ENCODE results near the gene HYDIN.

The HYDIN gene

DNA sequence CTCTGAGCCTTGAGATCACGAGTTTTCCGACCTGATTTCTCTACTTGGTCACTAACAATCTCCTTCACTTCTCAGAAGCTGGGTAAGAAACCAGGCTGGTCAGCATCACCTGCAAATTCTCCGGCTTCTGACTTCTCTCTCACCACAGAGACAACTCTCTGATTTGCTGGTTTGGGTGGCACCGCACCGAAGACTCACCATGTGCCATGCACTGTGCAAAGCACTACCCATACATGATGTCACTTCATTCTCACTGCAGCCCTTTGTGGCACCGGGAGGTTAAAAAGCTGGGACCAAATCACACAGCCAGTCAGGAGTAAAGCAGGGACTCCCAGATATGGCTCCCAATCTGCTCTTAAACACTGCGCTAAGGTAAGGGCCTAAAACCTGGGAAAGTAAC lies 430.2 kb downstream of the HYDIN start:
- Histone ChIP-seq H3K4me3 (ENCODE audit: low read length) (peak overlapping the region; percentile 97), H3K27ac (ENCODE audit: low read length) (peak overlapping the region; percentile 13; the same call in 1 of the 2 replicates), H3K9ac (ENCODE audit: low read length) (peak overlapping the region; percentile 81), H3K36me3 (replicated peaks; ENCODE audit: low read depth, low read length) (peaks cover 6% of the 10 kb centered on the region), H3K4me2 (ENCODE audit: low read length) (peak overlapping the region; percentile 94), H2AFZ (ENCODE audit: low read depth, low read length) (peak overlapping the region; percentile 89; the same call in 1 of the 2 replicates), H3K79me2 (ENCODE audit: low read length) (peaks cover 54% of the 10 kb centered on the region), H4K20me1 (ENCODE audit: insufficient read depth, low read length) (peaks cover 7% of the 10 kb centered on the region; the same call in 1 of the 2 replicates), H3K9me3 (ENCODE audit: insufficient read depth, low read length) (peaks cover 21% of the 10 kb centered on the region; the same call in 1 of the 2 replicates), H3K27me3 (ENCODE audit: low read depth, low read length) (no peaks in the 10 kb centered on the region), H3K4me1 (ENCODE audit: low read length) (peaks cover 30% of the 10 kb centered on the region)
- TF ChIP-seq, protein P1, sequence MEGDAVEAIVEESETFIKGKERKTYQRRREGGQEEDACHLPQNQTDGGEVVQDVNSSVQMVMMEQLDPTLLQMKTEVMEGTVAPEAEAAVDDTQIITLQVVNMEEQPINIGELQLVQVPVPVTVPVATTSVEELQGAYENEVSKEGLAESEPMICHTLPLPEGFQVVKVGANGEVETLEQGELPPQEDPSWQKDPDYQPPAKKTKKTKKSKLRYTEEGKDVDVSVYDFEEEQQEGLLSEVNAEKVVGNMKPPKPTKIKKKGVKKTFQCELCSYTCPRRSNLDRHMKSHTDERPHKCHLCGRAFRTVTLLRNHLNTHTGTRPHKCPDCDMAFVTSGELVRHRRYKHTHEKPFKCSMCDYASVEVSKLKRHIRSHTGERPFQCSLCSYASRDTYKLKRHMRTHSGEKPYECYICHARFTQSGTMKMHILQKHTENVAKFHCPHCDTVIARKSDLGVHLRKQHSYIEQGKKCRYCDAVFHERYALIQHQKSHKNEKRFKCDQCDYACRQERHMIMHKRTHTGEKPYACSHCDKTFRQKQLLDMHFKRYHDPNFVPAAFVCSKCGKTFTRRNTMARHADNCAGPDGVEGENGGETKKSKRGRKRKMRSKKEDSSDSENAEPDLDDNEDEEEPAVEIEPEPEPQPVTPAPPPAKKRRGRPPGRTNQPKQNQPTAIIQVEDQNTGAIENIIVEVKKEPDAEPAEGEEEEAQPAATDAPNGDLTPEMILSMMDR (IDR thresholded peaks at IDR 0.05; ENCODE audit: low read depth, low read length): no peak
- no peak for TF ChIP-seq EZH2phosphoT487 (IDR thresholded peaks at IDR 0.05; ENCODE audit: low read depth)

DNA sequence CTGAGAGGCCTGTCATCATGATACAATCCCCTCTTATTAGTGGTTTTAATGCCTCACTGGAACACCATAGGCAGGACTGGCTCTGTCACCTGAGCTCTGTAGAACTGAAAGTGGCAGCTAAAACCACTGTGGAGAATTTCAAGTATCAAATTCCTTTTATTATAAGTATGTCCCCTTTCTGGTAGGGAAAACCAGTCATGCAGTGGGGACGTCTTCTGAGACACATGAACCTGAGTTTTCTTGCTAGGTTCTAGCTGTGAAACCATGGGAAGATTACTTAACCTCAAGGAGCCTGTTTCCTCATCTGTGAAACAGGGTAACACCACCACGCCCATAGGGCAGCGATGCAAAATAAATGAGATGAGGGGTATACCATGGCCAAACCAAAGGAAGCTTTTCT lies 434.2 kb downstream of the HYDIN start:
- H3K79me2 ChIP-seq (ENCODE audit: low read length): peaks cover 94% of the 10 kb centered on the region
- TF ChIP-seq, protein P1 (IDR thresholded peaks at IDR 0.05; ENCODE audit: low read depth, low read length): no peak
- TF ChIP-seq EZH2phosphoT487 (IDR thresholded peaks at IDR 0.05; ENCODE audit: low read depth): no peak
- no peak overlapping the region for H3K4me3 ChIP-seq (ENCODE audit: low read length)
- H3K36me3 ChIP-seq (replicated peaks; ENCODE audit: low read depth, low read length): peaks cover 8% of the 10 kb centered on the region
- peaks cover 24% of the 10 kb centered on the region; the same call in 1 of the 2 replicates for H4K20me1 ChIP-seq (ENCODE audit: insufficient read depth, low read length)
- peak overlapping the region; percentile 47; the same call in 1 of the 2 replicates for H3K4me2 ChIP-seq (ENCODE audit: low read length)
- no peak overlapping the region for H2AFZ ChIP-seq (ENCODE audit: low read depth, low read length)
- no peak overlapping the region for H3K27ac ChIP-seq (ENCODE audit: low read length)
- peaks cover 66% of the 10 kb centered on the region for H3K4me1 ChIP-seq (ENCODE audit: low read length)
- H3K27me3 ChIP-seq (ENCODE audit: low read depth, low read length): no peaks in the 10 kb centered on the region
- no peak overlapping the region for H3K9ac ChIP-seq (ENCODE audit: low read length)
- H3K9me3 ChIP-seq (ENCODE audit: insufficient read depth, low read length): no peaks in the 10 kb centered on the region

DNA sequence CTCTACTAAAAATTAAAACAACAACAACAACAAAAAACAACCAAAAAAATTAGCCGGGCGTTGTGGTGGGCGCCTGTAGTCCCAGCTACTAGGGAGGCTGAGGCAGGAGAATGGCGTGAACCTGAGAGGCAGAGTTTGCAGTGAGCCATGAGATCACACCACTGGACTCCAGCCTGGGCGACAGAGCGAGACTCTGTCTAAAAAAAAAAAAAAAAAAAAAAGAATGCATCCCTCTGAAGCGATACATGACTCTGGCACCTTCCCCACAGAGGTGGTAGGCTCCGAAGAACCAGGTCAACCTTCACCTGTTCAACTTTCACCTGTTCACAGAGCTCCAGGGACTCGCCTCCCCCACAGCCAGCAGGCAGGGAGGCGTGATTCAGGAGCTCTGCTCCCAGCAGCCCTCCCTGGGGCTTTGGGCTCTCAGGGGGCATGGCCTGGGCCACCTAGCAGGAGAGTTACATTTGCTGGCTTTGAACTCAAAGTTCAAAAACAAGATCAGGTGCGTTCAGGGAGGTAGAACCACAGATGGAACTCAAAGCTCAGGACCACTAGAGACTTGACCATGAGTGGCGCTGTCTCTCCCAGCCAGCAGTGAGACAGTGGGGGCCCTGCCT lies 435.1 kb downstream of the HYDIN start:
- Histone ChIP-seq H3K4me2 (ENCODE audit: low read length) (peak overlapping the region; percentile 75; the same call in 1 of the 2 replicates), H3K27me3 (ENCODE audit: low read depth, low read length) (no peaks in the 10 kb centered on the region), H3K27ac (ENCODE audit: low read length) (no peak overlapping the region), H3K79me2 (ENCODE audit: low read length) (peaks cover 98% of the 10 kb centered on the region), H2AFZ (ENCODE audit: low read depth, low read length) (no peak overlapping the region), H3K9me3 (ENCODE audit: insufficient read depth, low read length) (no peaks in the 10 kb centered on the region), H3K36me3 (replicated peaks; ENCODE audit: low read depth, low read length) (peaks cover 8% of the 10 kb centered on the region), H4K20me1 (ENCODE audit: insufficient read depth, low read length) (peaks cover 32% of the 10 kb centered on the region; the same call in 1 of the 2 replicates), H3K9ac (ENCODE audit: low read length) (no peak overlapping the region; the same call in 1 of the 2 replicates), H3K4me3 (ENCODE audit: low read length) (no peak overlapping the region; the same call in 1 of the 2 replicates), H3K4me1 (ENCODE audit: low read length) (peaks cover 74% of the 10 kb centered on the region)
- TF ChIP-seq, protein P1 (IDR thresholded peaks at IDR 0.05; ENCODE audit: low read depth, low read length): peak; percentile 21; the same call in 1 of the 2 replicates
- TF ChIP-seq EZH2phosphoT487 (IDR thresholded peaks at IDR 0.05; ENCODE audit: low read depth): no peak

DNA sequence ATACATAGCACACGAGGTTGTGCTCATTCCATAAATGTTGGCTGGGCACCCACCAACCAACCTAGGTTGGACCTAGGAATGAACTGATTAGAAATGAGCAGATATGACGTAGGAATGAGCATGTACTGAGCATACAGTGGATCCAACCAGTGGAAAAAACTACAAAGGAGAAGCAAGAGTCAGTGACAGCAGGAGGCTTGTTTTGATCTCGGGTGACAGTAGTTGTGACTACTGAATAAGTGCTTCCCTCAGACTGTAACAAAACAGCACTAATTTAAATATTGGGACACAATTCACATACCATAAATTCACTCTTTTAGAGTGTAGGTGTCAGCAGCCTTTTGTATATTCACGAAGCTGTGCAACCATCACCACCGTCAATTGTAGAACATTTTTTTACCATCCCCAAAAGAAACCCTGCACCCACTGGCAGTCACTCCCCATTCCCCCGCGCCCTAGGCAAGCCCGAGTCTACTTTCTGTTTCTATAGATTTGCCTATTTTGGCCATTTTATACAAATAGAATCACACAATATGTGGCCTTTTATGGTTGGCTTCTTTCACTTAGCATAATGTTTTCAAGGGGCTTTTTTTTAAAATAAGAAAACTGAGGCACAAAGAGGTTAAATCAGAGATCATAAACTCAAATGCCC lies 436.5 kb downstream of the HYDIN start:
- peak overlapping the region; percentile 36 for H3K9ac ChIP-seq (ENCODE audit: low read length)
- peak overlapping the region; percentile 25; the same call in 1 of the 2 replicates for H3K27ac ChIP-seq (ENCODE audit: low read length)
- H3K36me3 ChIP-seq (replicated peaks; ENCODE audit: low read depth, low read length): peaks cover 8% of the 10 kb centered on the region
- no peaks in the 10 kb centered on the region for H3K27me3 ChIP-seq (ENCODE audit: low read depth, low read length)
- H2AFZ ChIP-seq (ENCODE audit: low read depth, low read length): no peak overlapping the region
- TF ChIP-seq, protein P1 (IDR thresholded peaks at IDR 0.05; ENCODE audit: low read depth, low read length): no peak
- TF ChIP-seq EZH2phosphoT487 (IDR thresholded peaks at IDR 0.05; ENCODE audit: low read depth): no peak
- H3K9me3 ChIP-seq (ENCODE audit: insufficient read depth, low read length): no peaks in the 10 kb centered on the region
- H3K4me1 ChIP-seq (ENCODE audit: low read length): peaks cover 67% of the 10 kb centered on the region
- peak overlapping the region; percentile 75 for H3K4me2 ChIP-seq (ENCODE audit: low read length)
- peak overlapping the region; percentile 64 for H3K4me3 ChIP-seq (ENCODE audit: low read length)
- peaks cover 97% of the 10 kb centered on the region for H3K79me2 ChIP-seq (ENCODE audit: low read length)
- peaks cover 36% of the 10 kb centered on the region; the same call in 1 of the 2 replicates for H4K20me1 ChIP-seq (ENCODE audit: insufficient read depth, low read length)

All from OCI-LY3 (cell line).